WERI-Rb-1 (cell line): ENCODE results near the gene ZNF407.

Source experiments
- DNase-seq: peaks from one replicate; pipeline ENCODE4 v3.0.0-alpha.2; 2020
- H3K27ac ChIP-seq: fragments of 250-450 bp; sonication (Bioruptor Pico); 2 replicates; pipeline ENCODE4 v1.5.1; 2020; ENCODE audit warnings: mild to moderate bottlenecking, moderate library complexity
- H3K27me3 ChIP-seq: fragments of 250-450 bp; sonication (Bioruptor Pico); 2 replicates; pipeline ENCODE4 v1.5.1; 2021; ENCODE audit warnings: mild to moderate bottlenecking, low read depth, moderate library complexity; ENCODE audit not compliant: insufficient read depth, severe bottlenecking
- H3K36me3 ChIP-seq: fragments of 250-450 bp; sonication (Bioruptor Pico); 2 replicates; pipeline ENCODE4 v1.5.1; 2020; ENCODE audit warnings: mild to moderate bottlenecking, moderate library complexity
- H3K4me3 ChIP-seq: 2 replicates; pipeline ENCODE4 v1.5.1; 2011; ENCODE audit warnings: low read depth, mild to moderate bottlenecking, control low read depth, low read length
- H3K9me3 ChIP-seq: fragments of 250-450 bp; sonication (Bioruptor Pico); 2 replicates; pipeline ENCODE4 v1.5.1; 2021; ENCODE audit warnings: mild to moderate bottlenecking, moderate library complexity; ENCODE audit not compliant: severe bottlenecking
- TF ChIP-seq, protein P1 (sequence below): IDR thresholded peaks from 2 replicates; pipeline ENCODE4 v1.5.1; 2011; ENCODE audit warnings: low read depth, mild to moderate bottlenecking, control low read depth, inconsistent platforms, low read length

The ZNF407 gene

DNA sequence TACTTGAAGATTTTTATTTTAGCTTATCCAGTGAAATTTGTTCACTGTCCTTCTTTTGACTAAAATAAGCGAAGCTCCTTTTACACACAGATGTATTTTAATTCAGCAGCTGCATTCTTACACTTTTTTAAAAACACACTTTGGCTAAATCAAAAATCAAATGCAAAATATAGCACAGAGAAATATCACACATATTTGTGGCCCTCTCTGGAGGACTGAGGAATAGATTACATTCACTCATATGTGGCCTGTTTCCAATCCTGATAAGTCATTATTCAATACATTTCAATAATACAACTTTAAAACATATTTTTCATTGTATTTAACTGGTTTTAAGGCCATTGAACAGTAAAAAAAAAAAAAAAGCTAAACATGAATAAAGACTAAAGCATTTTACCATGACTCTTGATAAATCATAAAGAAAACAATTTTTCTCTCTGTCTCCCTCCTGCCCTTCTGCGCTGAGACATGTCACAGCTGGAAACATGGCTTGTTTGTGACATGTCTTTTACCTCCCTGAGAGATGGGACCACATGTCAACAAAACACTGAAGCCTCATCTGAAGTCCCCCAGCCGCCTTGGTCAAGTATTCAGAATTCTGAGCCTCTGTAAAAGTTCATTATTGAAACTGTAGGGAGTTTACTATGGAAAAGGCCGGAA is 221.0 kb downstream of the ZNF407 start:
- H3K9me3 ChIP-seq: no peaks in the 10 kb centered on the region
- no peaks in the 10 kb centered on the region for H3K36me3 ChIP-seq
- no peak overlapping the region for H3K27ac ChIP-seq
- DNase-seq: no peak
- H3K4me3 ChIP-seq: no peak overlapping the region
- TF ChIP-seq, protein P1, sequence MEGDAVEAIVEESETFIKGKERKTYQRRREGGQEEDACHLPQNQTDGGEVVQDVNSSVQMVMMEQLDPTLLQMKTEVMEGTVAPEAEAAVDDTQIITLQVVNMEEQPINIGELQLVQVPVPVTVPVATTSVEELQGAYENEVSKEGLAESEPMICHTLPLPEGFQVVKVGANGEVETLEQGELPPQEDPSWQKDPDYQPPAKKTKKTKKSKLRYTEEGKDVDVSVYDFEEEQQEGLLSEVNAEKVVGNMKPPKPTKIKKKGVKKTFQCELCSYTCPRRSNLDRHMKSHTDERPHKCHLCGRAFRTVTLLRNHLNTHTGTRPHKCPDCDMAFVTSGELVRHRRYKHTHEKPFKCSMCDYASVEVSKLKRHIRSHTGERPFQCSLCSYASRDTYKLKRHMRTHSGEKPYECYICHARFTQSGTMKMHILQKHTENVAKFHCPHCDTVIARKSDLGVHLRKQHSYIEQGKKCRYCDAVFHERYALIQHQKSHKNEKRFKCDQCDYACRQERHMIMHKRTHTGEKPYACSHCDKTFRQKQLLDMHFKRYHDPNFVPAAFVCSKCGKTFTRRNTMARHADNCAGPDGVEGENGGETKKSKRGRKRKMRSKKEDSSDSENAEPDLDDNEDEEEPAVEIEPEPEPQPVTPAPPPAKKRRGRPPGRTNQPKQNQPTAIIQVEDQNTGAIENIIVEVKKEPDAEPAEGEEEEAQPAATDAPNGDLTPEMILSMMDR: no peak
- H3K27me3 ChIP-seq: no peaks in the 10 kb centered on the region

- Histone ChIP-seq H3K9me3 (no peaks in the 10 kb centered on the region), H3K4me3 (no peak overlapping the region), H3K27ac (no peak overlapping the region), H3K27me3 (no peaks in the 10 kb centered on the region), H3K36me3 (no peaks in the 10 kb centered on the region)
- TF ChIP-seq, protein P1: peak; percentile 78
- peak; percentile 65 for DNase-seq
Measured at GRCh38 chr18:74819433-74820059, 221.9 kb downstream of the ZNF407 start.

- TF ChIP-seq, protein P1: no peak
- no peaks in the 10 kb centered on the region for H3K27me3 ChIP-seq
- no peak for DNase-seq
- H3K36me3 ChIP-seq: no peaks in the 10 kb centered on the region
- no peaks in the 10 kb centered on the region for H3K9me3 ChIP-seq
- H3K4me3 ChIP-seq: no peak overlapping the region
- H3K27ac ChIP-seq: no peak overlapping the region
Measured at GRCh38 chr18:74820160-74820780, 222.6 kb downstream of the ZNF407 start.

GRCh38 chr18:74825460-74825859 is 227.8 kb downstream of the ZNF407 start:
- TF ChIP-seq, protein P1: no peak
- Histone ChIP-seq H3K36me3 (no peaks in the 10 kb centered on the region), H3K27me3 (no peaks in the 10 kb centered on the region), H3K9me3 (no peaks in the 10 kb centered on the region), H3K27ac (no peak overlapping the region), H3K4me3 (no peak overlapping the region)
- no peak for DNase-seq

- Histone ChIP-seq H3K4me3 (no peak overlapping the region), H3K9me3 (no peaks in the 10 kb centered on the region), H3K27ac (no peak overlapping the region), H3K36me3 (no peaks in the 10 kb centered on the region), H3K27me3 (no peaks in the 10 kb centered on the region)
- TF ChIP-seq, protein P1: no peak
- DNase-seq: no peak
Measured at GRCh38 chr18:74826572-74826971, 228.9 kb downstream of the ZNF407 start.
